Retinal pigment epithelial cell (primary cell): ENCODE results near the gene PCDHGB4.
"Not testable (repeated sequence)": the region's sequence is repeated elsewhere in the genome, so short reads cannot be mapped to it uniquely, and the experiment has no call there.

Source experiments
- DNase-seq: peaks from one replicate; pipeline ENCODE4 v3.0.0-alpha.2; 2010; ENCODE audit warnings: low read depth
- H3K4me3 ChIP-seq: 2 replicates; pipeline ENCODE4 v1.5.1; 2011; ENCODE audit warnings: mild to moderate bottlenecking, low read length, control low read depth, moderate library complexity
- TF ChIP-seq, protein P1 (sequence below): conservative IDR thresholded peaks from 2 replicates; pipeline ENCODE4 v1.5.1; 2011; ENCODE audit warnings: low read depth, low read length, control low read depth, inconsistent platforms

The PCDHGB4 gene

DNA sequence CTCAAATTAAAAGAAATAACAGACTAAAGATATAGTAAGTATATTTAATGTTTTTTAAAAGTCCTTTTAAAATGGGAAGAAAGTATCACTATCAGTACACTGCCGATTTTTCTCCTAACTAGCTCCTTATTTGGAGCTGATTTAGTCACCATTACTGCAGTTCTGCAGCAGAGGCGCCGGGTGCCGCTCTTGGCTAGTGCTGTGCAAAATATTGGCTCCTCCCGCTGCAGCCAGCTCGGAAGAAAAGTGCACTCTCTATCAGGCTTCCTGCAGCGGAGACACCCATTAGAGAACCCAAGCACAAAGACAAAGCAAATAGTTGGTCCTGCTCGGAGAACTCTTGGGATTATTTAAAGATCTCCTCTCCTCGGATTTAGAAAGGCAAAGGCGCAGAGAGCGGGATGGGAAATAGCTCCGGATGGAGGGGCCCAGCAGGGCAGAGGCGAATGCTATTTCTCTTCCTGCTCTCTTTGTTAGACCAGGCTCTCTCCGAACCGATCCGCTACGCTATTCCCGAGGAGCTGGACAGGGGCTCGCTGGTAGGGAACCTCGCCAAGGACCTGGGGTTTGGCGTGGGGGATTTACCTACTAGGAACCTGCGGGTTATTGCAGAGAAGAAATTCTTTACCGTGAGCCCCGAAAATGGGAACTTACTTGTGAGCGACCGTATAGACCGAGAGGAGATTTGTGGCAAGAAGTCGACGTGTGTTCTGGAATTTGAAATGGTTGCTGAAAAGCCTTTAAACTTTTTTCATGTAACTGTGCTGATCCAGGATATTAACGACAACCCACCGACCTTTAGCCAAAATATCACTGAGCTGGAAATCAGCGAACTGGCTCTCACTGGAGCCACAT is 17.3 kb upstream of the PCDHGB4 start, which contains the start of gene PCDHGB3:
TSS of gene PCDHGB3 (plus strand) at position 249 of the 855 bp plus-strand sequence. CDS start at position 402, 153 bp downstream.
- peak within 1 kb of the TSS; percentile 30 for H3K4me3 ChIP-seq
- DNase-seq = no peak
- TF ChIP-seq, protein P1, sequence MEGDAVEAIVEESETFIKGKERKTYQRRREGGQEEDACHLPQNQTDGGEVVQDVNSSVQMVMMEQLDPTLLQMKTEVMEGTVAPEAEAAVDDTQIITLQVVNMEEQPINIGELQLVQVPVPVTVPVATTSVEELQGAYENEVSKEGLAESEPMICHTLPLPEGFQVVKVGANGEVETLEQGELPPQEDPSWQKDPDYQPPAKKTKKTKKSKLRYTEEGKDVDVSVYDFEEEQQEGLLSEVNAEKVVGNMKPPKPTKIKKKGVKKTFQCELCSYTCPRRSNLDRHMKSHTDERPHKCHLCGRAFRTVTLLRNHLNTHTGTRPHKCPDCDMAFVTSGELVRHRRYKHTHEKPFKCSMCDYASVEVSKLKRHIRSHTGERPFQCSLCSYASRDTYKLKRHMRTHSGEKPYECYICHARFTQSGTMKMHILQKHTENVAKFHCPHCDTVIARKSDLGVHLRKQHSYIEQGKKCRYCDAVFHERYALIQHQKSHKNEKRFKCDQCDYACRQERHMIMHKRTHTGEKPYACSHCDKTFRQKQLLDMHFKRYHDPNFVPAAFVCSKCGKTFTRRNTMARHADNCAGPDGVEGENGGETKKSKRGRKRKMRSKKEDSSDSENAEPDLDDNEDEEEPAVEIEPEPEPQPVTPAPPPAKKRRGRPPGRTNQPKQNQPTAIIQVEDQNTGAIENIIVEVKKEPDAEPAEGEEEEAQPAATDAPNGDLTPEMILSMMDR = peak; percentile 43

- TF ChIP-seq, protein P1 = no peak
- H3K4me3 ChIP-seq = no peak overlapping the region
Observed at GRCh38 chr5:141371572-141372475, 15.7 kb upstream of the PCDHGB4 start.

GRCh38 chr5:141373673-141374317 is 13.7 kb upstream of the PCDHGB4 start, which contains the start of gene PCDHGA6:
TSS of gene PCDHGA6 (plus strand) at chr5:141373891. CDS start at chr5:141374084, 193 bp downstream.
- TF ChIP-seq, protein P1 = peak; percentile 62
- no peak for DNase-seq
- peak within 1 kb of the TSS; percentile 46 for H3K4me3 ChIP-seq

More at GRCh38 chr5:141371572-141372475, 15.7 kb upstream of the PCDHGB4 start:
- DNase-seq = no peak

- H3K4me3 ChIP-seq = no peak overlapping the region
- TF ChIP-seq, protein P1 = no peak
- no peak for DNase-seq
Observed at GRCh38 chr5:141374627-141375026, 12.9 kb upstream of the PCDHGB4 start.

DNA sequence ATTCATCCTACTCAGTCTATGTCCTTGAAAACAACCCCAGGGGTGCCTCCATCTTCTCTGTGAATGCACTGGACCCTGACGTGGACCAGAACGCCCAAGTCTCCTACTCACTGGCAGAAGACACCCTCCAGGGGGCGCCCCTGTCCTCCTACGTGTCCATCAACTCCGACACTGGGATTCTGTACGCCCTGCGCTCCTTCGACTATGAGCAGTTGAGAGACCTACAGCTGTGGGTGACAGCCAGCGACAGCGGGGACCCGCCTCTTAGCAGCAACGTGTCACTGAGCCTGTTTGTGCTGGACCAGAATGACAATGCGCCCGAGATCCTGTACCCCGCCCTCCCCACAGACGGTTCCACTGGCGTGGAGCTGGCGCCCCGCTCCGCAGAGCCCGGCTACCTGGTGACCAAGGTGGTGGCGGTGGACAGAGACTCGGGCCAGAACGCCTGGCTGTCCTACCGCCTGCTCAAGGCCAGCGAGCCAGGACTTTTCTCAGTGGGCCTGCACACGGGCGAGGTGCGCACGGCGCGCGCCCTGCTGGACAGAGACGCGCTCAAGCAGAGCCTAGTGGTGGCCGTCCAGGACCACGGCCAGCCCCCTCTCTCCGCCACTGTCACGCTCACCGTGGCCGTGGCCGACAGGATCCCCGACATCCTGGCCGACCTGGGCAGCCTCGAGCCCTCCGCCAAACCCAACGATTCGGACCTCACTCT is 11.9 kb upstream of the PCDHGB4 start:
- H3K4me3 ChIP-seq, DNase-seq: not testable (repeated sequence)

- no peak for DNase-seq
- TF ChIP-seq, protein P1 = peak; percentile 37
- H3K4me3 ChIP-seq = peak within 1 kb of the TSS; percentile 42
Observed at GRCh38 chr5:141382469-141383294, 4.8 kb upstream of the PCDHGB4 start, which contains the start of gene PCDHGA7. TSS of gene PCDHGA7 (plus strand) at chr5:141382742. CDS start at chr5:141382900, 158 bp downstream.
